Stomach smooth muscle (tissue), 2 donors: ENCODE data around the gene TXLNA.

Experiments used
- H3K27ac ChIP-seq: one replicate; pipeline ENCODE4 v1.7.0; 2013; ENCODE audit warnings: mild to moderate bottlenecking, low read length, inconsistent platforms
- H3K27me3 ChIP-seq, 2 donors: one replicate each; pipeline ENCODE4 v1.7.0; 2013; ENCODE audit warnings: low read length in 2 of 2; ENCODE audit not compliant: insufficient read depth in 2 of 2, control insufficient read depth in 1 of 2
- H3K36me3 ChIP-seq, 2 donors: one replicate each; pipeline ENCODE4 v1.7.0; 2013; ENCODE audit warnings: low read length in 2 of 2; ENCODE audit not compliant: control insufficient read depth in 2 of 2, insufficient read depth in 2 of 2
- H3K4me1 ChIP-seq: one replicate; pipeline ENCODE4 v1.7.0; 2013; ENCODE audit warnings: low read length; ENCODE audit not compliant: control insufficient read depth, insufficient read depth
- H3K4me3 ChIP-seq, 2 donors: one replicate each; pipeline ENCODE4 v1.7.0; 2013; ENCODE audit warnings: low read length in 2 of 2
- H3K9ac ChIP-seq, 2 donors: one replicate each; pipeline ENCODE4 v1.7.0; 2013; ENCODE audit warnings: low read length in 2 of 2, mild to moderate bottlenecking in 1 of 2
- H3K9me3 ChIP-seq, 2 donors: one replicate each; pipeline ENCODE4 v1.7.0; 2013; ENCODE audit warnings: low read length in 2 of 2; ENCODE audit not compliant: control insufficient read depth in 2 of 2
- donor health status: healthy.
- donor health status: Pancreatic carcinoma.

The TXLNA gene

DNA sequence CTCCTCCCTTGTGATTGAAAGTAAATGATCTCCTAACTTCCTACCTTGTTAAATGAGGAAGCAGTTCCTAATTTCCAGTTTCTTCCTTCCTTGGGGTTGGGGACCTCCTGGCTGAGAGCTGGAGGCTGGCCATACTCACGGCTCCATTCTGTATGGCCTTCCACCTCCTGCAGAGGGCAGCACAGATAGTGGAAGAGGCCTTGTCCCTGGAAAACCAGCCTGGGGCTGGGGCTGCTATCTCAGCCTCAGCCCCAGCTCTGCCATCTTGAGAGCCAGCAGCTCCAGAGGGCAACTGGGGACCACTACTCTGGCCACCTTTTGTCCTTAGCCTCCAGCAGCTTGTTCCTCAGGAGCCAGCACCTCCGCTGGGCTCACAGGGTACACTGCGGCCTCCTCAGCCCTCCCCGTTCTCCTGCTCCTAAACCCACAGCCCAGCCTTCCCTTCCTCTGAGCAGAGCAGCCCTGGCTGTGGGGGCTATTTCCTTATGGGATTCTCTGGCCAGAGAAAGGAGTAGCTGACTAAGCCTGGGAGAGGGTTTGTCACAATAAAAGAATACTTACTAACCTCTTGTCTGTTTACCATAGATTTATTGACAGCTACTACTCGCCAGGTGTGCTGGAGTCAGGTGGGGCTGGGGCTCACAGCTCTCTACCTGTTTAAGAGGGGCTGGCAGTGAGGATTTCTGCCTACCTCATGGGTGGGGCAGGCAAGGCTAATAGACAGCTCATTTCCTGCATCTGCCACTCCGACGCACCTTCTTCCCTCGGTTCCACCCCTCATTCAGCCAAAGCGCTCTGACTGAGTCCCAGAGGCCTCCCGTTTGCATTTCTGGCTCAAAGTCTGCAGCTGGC, 36.4 kb downstream of the TXLNA start:
- Histone ChIP-seq H3K9ac (no peak overlapping the region), H3K4me3 (no peak overlapping the region), H3K27me3 (no peaks in the 10 kb centered on the region), H3K9me3 (no peaks in the 10 kb centered on the region), H3K27ac (no peak overlapping the region), H3K4me1 (peaks cover 7% of the 10 kb centered on the region), H3K36me3 (peaks cover 24 to 38% of the 10 kb centered on the region in 2 donors)

DNA sequence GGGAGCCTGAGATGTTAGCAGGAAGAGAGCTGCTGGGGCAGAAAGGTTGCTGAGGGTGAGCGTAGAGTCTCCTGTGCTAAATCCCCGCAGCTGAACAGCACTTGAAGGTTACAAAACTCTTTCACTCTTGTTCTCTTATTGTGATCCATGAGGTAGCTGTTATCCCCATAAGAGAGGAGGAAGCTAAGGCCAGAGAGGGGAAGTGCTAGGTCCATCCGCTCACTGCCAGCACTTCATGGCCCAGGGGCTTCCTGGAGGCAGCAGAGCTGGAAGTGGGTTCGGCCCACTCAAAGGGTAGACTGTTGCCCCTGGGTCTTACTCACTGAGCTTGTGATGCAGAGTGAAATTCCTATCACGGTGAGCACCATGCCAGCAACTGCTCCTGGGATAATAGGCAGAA, 37.1 kb downstream of the TXLNA start:
- Histone ChIP-seq H3K27ac (no peak overlapping the region), H3K27me3 (no peaks in the 10 kb centered on the region), H3K9me3 (no peaks in the 10 kb centered on the region), H3K4me1 (peaks cover 14% of the 10 kb centered on the region), H3K36me3 (peaks cover 24 to 38% of the 10 kb centered on the region in 2 donors), H3K9ac (no peak overlapping the region), H3K4me3 (no peak overlapping the region)

GRCh38 chr1:32219022-32219421, 39.5 kb downstream of the TXLNA start:
- peaks cover 24 to 37% of the 10 kb centered on the region in 2 donors for H3K36me3 ChIP-seq
- no peak overlapping the region for H3K9ac ChIP-seq
- no peaks in the 10 kb centered on the region for H3K27me3 ChIP-seq
- no peak overlapping the region for H3K27ac ChIP-seq
- no peak overlapping the region for H3K4me3 ChIP-seq
- H3K9me3 ChIP-seq: no peaks in the 10 kb centered on the region
- H3K4me1 ChIP-seq: peaks cover 30% of the 10 kb centered on the region

DNA sequence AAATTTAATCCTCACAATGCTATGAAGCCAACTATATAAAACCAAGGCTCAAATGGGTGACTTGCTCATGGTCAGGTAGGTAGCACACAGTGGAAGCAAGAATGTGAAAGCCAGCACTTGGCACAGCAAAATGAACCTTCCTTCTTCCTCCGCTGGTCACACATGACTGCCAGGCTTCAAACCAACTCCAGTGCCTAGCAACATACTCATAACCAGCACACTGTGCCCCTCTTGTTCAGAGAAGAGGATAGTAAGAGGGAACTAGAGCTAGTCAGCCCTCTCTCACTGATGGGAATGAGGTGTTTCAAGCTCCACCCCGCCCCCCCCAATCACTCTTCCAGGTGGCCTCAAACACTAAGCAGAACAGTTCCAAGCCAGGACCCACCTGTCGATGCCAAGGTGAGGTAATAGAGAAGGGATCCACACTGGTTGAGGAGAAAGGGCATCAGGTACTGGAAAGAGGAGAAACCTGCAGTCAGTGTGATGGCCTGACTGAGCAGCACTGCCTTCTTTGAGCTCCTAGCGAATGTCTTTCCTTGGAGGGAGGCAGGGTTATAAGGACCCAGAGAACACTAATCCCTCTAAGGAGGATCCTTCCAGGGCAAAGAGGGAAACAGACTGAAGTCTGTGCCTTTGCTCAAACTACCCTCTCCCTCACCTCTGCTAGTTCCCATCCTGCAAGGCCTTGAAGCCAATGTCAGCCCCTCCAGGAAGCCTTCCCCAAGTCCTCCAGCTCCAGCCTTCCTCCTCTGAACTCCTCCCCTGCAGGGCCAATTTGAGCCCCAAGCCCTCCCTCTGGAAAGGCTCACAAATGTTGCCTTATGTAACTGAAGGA, 41.5 kb downstream of the TXLNA start:
- Histone ChIP-seq H3K9ac (peak overlapping the region; percentile 5 to 95), H3K27ac (no peak overlapping the region), H3K9me3 (no peaks in the 10 kb centered on the region), H3K4me3 (peak overlapping the region; percentile 85 to 97), H3K4me1 (peaks cover 30% of the 10 kb centered on the region), H3K27me3 (no peaks in the 10 kb centered on the region), H3K36me3 (peaks cover 23 to 31% of the 10 kb centered on the region in 2 donors)

- H3K4me3 ChIP-seq: peak overlapping the region; percentile 85 to 97
- H3K27ac ChIP-seq: peak overlapping the region; percentile 94
- no peaks in the 10 kb centered on the region for H3K27me3 ChIP-seq
Measured at GRCh38 chr1:32221581-32221979, 42.1 kb downstream of the TXLNA start.

DNA sequence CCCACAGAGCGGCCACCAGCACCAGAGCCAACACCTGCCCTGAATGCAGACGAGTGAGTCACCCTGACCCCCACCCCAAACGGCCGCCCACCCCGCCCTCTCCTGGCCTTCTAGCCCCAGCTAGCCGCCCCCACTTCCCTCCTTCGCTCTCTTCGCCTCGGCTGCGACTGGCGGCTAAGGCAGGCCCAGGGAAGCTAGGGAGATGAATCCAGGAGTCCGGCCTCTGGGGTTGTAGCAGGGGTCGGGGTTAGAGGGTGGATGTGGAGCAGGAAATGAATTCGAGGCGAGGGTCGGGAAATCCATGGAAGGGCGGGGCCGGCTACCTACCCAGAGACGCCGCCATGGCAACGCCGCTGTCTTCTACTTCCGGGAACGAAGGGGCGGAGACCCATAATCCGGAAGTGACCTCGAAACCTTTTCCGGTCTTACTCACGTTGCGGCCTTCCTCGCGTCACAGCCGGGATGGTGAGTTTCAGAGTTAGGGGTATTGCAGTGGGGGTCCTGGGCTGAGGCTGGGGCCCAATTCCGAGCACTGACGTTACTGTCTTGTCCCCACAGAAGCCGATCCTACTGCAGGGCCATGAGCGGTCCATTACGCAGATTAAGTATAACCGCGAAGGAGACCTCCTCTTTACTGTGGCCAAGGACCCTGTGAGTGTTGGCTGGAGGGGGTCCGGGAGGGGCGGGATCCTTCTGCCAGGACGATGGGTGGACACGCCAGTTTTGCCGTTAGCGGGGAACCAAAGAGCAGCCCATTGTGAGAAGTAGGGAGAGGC, 42.7 kb downstream of the TXLNA start, which contains the start of the genes EIF3I and TMEM234:
EIF3I (plus strand) TSS at position 428 of the 776 bp plus-strand sequence; CDS start at position 463, 35 bp downstream.
TMEM234 (minus strand) TSS at position 374 of the 776 bp plus-strand sequence; CDS start at position 343, 31 bp downstream.
- Histone ChIP-seq H3K4me1 (peaks cover 30% of the 10 kb centered on the region), H3K4me3 (peak within 1 kb of the TSS; percentile 85 to 97), H3K27ac (peak within 1 kb of the TSS; percentile 94), H3K9ac (peak within 1 kb of the TSS; percentile 95 to 100), H3K36me3 (peaks cover 15 to 25% of the 10 kb centered on the region in 2 donors), H3K27me3 (no peaks in the 10 kb centered on the region), H3K9me3 (no peaks in the 10 kb centered on the region)

More at GRCh38 chr1:32221581-32221979, 42.1 kb downstream of the TXLNA start:
- Histone ChIP-seq H3K9ac (peak overlapping the region; percentile 95 to 100), H3K9me3 (no peaks in the 10 kb centered on the region), H3K4me1 (peaks cover 30% of the 10 kb centered on the region), H3K36me3 (peaks cover 21 to 29% of the 10 kb centered on the region in 2 donors)

- Histone ChIP-seq H3K9ac (peak overlapping the region; percentile 8 to 42), H3K27me3 (no peaks in the 10 kb centered on the region), H3K4me3 (peak overlapping the region in 1 of 2 donors; percentile 97), H3K36me3 (peaks cover 26 to 32% of the 10 kb centered on the region in 2 donors), H3K4me1 (peaks cover 30% of the 10 kb centered on the region), H3K27ac (no peak overlapping the region), H3K9me3 (no peaks in the 10 kb centered on the region)
Measured at GRCh38 chr1:32223683-32224082, 44.2 kb downstream of the TXLNA start.

GRCh38 chr1:32224285-32224684, 44.8 kb downstream of the TXLNA start:
- H3K4me1 ChIP-seq: peaks cover 30% of the 10 kb centered on the region
- peaks cover 31 to 35% of the 10 kb centered on the region in 2 donors for H3K36me3 ChIP-seq
- no peaks in the 10 kb centered on the region for H3K9me3 ChIP-seq
- peak overlapping the region; percentile 8 to 29 for H3K9ac ChIP-seq
- H3K27me3 ChIP-seq: no peaks in the 10 kb centered on the region
- no peak overlapping the region for H3K27ac ChIP-seq
- no peak overlapping the region for H3K4me3 ChIP-seq

- Histone ChIP-seq H3K27me3 (no peaks in the 10 kb centered on the region), H3K4me1 (peaks cover 8% of the 10 kb centered on the region), H3K27ac (no peak overlapping the region), H3K36me3 (peaks cover 42 to 45% of the 10 kb centered on the region in 2 donors), H3K9ac (no peak overlapping the region), H3K4me3 (no peak overlapping the region), H3K9me3 (no peaks in the 10 kb centered on the region)
Measured at GRCh38 chr1:32228771-32229170, 49.3 kb downstream of the TXLNA start.
